OCI-LY3 (cell line): ENCODE measurements around the gene CDCP2.

ENCODE experiments used
- EZH2phosphoT487 ChIP-seq: fragments of 200-600 bp; shearing (Covaris generic); IDR thresholded peaks from 2 replicates; pipeline ENCODE4 v1.6.1; 2018; ENCODE audit warnings: antibody characterized with exemption, mixed run types, low read depth
- TF ChIP-seq, protein P1 (sequence below): fragments of 200-600, 300-600 bp; sonication (generic); IDR thresholded peaks from 2 replicates; pipeline ENCODE4 v1.5.1; 2014; ENCODE audit warnings: antibody characterized with exemption, low read length, low read depth

- TF ChIP-seq, protein P1, sequence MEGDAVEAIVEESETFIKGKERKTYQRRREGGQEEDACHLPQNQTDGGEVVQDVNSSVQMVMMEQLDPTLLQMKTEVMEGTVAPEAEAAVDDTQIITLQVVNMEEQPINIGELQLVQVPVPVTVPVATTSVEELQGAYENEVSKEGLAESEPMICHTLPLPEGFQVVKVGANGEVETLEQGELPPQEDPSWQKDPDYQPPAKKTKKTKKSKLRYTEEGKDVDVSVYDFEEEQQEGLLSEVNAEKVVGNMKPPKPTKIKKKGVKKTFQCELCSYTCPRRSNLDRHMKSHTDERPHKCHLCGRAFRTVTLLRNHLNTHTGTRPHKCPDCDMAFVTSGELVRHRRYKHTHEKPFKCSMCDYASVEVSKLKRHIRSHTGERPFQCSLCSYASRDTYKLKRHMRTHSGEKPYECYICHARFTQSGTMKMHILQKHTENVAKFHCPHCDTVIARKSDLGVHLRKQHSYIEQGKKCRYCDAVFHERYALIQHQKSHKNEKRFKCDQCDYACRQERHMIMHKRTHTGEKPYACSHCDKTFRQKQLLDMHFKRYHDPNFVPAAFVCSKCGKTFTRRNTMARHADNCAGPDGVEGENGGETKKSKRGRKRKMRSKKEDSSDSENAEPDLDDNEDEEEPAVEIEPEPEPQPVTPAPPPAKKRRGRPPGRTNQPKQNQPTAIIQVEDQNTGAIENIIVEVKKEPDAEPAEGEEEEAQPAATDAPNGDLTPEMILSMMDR, result no peak
- TF ChIP-seq EZH2phosphoT487, result no peak
These were observed 18.5 kb downstream of the CDCP2 start for GRCh38 chr1:54134295-54134694.
